ENCODE results near the gene KNG1.

The KNG1 gene

DNA sequence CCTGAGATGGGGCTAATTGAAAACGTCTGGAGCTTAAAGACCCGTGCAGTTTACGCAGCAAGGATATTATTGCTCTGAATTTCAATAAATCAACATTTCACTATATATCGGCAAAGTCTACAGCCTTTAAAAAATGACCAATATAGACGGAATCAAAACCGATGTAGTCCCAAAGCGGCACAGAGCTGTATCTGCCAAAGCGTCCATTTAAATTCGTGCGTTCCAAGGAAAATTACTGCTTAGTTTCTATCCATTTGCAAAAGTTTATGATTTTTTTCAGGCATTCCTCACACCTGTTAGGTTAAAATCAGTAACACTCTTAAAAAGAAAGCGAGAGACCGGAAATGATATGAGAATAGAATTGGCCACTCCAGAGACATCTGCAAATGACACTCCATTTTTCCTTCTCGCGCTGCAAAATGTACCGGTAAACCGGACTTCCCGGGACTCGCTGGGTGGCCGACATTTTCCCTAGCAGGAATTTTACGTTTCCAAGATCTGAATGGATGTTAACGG, 65.4 kb downstream of the KNG1 start:
- no peak for DNase-seq

DNA sequence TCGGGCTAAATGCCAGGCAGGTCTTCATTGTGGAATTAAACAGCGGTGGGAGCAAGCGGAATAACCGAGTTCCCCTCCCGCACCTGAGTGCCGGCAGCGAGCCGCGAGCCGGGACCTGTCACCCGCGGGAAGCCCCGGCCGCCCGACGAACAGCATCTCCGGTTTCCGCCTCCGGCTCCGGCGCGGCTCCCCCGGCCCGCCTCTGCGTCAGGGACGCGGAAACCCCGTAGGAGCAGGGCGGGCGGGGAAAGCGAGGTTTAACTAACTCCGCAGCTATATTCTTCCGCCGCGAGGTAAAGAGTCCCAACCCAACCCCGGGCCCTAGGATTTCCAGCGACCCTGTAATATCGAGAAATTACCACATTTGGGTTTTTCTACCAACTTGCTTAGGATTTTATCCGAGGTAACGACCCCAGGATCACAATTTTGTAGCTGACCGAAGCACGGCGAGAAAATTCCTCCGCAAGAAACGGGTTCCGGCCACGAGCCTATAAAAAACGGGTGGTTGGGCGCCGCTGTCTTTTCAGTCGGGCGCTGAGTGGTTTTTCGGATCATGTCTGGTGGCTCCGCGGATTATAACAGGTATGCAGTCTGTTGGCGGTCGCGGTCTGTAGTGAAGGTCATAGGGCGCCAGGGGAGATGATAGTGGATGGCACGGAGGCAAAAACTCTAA, 66.0 kb downstream of the KNG1 start, which contains the start of gene EIF4A2:
Gene EIF4A2 (plus strand): TSS at position 520 of the 673 bp plus-strand sequence. CDS start 34 bp downstream, at position 554.
- peak; percentile 91 to 93 for DNase-seq

- peak; percentile 83 to 84 for DNase-seq
These were observed 66.8 kb downstream of the KNG1 start for GRCh38 chr3:186783731-186784515.

GRCh38 chr3:186784820-186785494, 67.8 kb downstream of the KNG1 start:
- DNase-seq: peak in 1 of 2 donors; percentile 6

DNA sequence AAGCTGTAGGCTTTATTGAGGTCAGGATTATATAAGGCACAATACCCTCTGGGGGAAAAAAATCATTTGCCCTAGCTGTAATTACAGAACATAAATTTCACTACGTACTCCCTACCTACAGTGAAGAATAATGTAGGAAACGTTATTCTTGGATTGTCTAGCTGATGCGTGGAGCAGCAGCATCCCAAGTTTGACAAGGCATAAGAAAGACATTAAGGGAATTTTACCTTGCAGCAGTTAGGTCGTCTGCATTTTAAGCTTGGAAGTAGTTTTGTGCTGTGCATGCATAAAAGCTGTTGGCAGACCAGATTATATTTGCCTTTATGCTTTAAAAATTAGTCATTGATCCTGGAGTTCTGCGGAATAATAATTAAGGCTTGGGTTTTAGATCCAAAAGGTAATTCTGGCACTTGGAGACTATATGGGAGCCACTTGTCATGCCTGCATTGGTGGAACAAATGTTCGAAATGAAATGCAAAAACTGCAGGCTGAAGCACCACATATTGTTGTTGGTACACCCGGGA, 68.4 kb downstream of the KNG1 start:
- peak in 1 of 2 donors; percentile 7 for DNase-seq

DNA sequence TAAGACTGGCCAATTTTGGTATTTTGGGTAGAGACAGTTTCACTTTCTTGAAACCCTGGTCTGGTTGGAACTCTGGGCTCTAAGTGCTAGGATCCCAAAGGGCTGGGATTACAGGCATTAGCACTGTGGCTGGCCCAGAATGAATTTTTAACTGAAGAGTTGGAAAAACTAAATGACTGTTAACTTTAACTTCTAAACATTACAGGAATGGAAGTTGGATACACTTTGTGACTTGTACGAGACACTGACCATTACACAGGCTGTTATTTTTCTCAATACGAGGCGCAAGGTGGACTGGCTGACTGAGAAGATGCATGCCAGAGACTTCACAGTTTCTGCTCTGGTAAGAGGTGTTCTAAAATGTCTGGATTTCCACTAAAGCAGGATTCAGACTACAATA, 69.8 kb downstream of the KNG1 start:
- peak in 1 of 2 donors; percentile 5 for DNase-seq

DNA sequence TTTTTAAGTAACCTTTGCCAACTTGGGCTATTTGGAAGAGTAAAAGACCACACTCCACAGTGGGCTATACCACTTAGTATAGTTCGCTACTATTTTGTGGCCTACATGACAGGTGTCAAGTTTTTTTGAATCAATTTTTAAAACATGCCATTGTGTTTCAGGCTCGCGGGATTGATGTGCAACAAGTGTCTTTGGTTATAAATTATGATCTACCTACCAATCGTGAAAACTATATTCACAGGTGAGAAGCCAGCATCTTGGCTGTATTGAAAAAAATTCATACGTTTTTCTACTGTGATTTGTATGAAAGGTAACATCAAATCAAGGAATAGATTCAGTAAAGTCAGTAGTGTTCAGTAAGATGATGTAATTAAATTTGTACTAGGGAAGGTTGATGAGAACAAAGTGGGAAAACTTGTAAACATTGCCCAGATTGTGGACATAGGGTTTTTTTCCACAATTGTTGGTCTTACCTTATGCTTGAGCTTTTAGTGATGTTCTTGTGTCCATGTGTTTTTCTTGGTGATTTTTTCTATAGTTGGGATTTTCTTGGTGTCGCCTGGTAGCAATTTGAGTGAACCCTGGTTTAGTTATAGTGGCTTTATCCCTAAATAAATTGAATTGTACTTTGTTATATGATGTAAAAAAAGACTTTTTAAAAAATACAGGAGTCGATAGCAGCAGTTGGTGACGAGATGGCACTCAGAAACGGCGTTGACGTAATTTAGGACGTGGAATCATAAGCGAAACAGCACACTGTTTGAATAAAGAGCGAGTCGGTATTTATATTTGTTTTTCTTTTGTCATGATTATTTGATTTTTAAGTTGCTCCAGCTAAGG, 70.7 kb downstream of the KNG1 start:
- DNase-seq: peak in 1 of 2 donors; percentile 5

DNA sequence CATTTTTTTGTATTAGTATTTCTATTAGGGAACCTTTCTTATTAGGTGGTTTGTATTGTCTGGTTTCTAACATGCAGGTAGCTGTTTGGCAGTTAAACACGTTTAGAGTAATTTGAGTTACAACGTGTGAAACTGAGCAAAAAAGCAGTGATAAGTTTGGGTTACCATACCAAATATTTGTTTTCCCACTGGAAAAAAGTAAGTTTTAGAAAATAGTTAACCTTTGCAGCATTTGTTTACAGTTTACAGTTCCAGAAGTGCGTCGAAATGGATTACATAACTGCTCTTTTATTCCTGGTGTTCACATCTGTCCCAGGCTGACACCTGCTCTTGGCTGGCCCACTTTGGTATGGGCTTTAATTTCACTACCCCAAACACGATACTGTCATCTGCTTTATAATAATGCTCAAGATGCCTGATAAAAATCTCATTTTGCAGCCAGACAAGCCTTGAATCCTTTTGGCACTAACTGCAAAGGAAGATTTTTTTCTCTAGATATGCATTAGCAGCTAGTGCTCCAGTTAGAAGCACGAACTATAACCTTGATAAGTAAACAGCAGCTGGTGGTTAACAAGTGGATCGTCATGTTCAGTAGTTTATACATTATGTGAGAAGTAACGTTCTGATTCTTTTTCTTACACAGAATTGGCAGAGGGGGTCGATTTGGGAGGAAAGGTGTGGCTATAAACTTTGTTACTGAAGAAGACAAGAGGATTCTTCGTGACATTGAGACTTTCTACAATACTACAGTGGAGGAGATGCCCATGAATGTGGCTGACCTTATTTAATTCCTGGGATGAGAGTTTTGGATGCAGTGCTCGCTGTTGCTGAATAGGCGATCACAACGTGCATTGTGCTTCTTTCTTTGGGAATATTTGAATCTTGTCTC, 71.6 kb downstream of the KNG1 start:
- DNase-seq: peak in 1 of 2 donors; percentile 12

GRCh38 chr3:186789554-186790260, 72.5 kb downstream of the KNG1 start:
- DNase-seq: peak in 1 of 2 donors; percentile 8

DNA sequence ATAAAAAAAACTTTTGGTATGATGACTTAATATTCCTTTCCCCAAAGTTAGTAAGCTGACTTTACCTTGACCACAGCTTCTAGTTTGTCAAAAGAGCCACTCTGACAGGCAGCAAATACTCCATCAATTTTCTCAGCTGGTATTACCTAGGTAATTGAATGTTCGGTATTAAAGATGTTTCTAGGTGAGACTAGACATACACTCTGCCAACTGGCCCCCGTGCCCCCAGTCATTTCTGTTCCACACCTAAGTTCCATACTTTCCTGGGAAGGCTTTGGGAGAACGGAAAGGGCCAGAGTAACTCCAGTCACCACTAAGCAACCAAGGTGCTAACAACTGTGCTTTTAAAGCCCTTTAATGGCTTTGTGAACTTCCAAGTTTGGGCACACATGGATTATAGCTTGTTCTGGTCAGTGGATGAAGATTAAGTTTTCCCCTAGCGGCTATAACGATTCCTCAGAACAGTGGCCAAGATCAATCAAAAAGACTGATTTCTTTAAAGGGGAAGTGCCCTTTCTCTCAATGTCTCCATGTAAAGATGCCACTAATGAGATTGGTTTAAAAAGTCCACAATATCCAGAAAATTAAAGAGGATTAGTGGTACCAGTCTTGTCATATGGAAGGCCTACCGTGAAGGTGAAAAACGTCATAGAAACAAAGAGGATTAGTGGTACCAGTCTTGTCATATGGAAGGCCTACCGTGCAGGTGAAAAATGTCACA, 73.3 kb downstream of the KNG1 start:
- peak in 1 of 2 donors; percentile 30 for DNase-seq

All from CD4-positive, alpha-beta T cell treated with Interleukin-1 beta for 1 hour (primary cell).